WTC11 (cell line): ENCODE results near the gene ZNF652. TPM values are rescaled to one million over a fixed set of nuclear protein-coding genes. Genes with fewer than 3 reads are reported as not detected.

ENCODE experiments used
- ATAC-seq: fragments of 200-7000 bp; cut with Tn5 transposase; 2 replicates; pipeline ENCODE4 v1.10.0; 2021; ENCODE audit warnings: mild to moderate bottlenecking, moderate library complexity
- CTCF ChIA-PET: fragments of 300-600 bp; sonication (Branson Sonifier 250); formaldehyde crosslinking; loops from one replicate; lab custom pipeline; 2021; ENCODE audit warnings: antibody characterized with exemption; lab: Charles Lee
- POLR2A ChIA-PET: fragments of 350-600 bp; sonication (Branson Sonifier 250); formaldehyde crosslinking; loops from one replicate; lab custom pipeline; 2021; ENCODE audit warnings: antibody characterized with exemption; lab: Charles Lee
- DNase-seq: peaks from one replicate; pipeline ENCODE4 v3.0.0; 2021; ENCODE audit warnings: low spot score
- H3K27ac Mint-ChIP-seq: 2 replicates; pipeline ENCODE4 v1.8.0; 2021; ENCODE audit warnings: mixed read lengths
- H3K27me3 Mint-ChIP-seq: 2 replicates; pipeline ENCODE4 v1.8.0; 2021; ENCODE audit warnings: low read depth, mild to moderate bottlenecking, moderate library complexity, mixed read lengths
- H3K36me3 Mint-ChIP-seq: 2 replicates; pipeline ENCODE4 v1.8.0; 2021; ENCODE audit warnings: mixed read lengths
- H3K4me1 Mint-ChIP-seq: 2 replicates; pipeline ENCODE4 v1.8.0; 2022; ENCODE audit warnings: mixed read lengths
- H3K4me3 Mint-ChIP-seq: 2 replicates; pipeline ENCODE4 v1.8.0; 2021; ENCODE audit warnings: mild to moderate bottlenecking, moderate library complexity, mixed read lengths
- H3K9me3 Mint-ChIP-seq: 2 replicates; pipeline ENCODE4 v1.8.0; 2021; ENCODE audit warnings: mixed read lengths
- CBFB ChIP-seq: sonication (generic); formaldehyde crosslinking; IDR thresholded peaks from 2 replicates; pipeline ENCODE4 v1.8.1; 2022; ENCODE audit warnings: mild to moderate bottlenecking, low read depth, missing genetic modification reagents
- ELF4 ChIP-seq: sonication (generic); formaldehyde crosslinking; IDR thresholded peaks from 2 replicates; pipeline ENCODE4 v1.8.1; 2022; ENCODE audit warnings: low read depth, mild to moderate bottlenecking, moderate library complexity, missing genetic modification reagents
- FOXJ3 ChIP-seq: sonication (generic); formaldehyde crosslinking; IDR thresholded peaks from 2 replicates; pipeline ENCODE4 v1.9.0; 2021; ENCODE audit warnings: missing genetic modification reagents, mild to moderate bottlenecking, borderline replicate concordance
- GABPB1 ChIP-seq: sonication (generic); formaldehyde crosslinking; IDR thresholded peaks from 2 replicates; pipeline ENCODE4 v1.8.1; 2023; ENCODE audit warnings: mild to moderate bottlenecking, missing genetic modification reagents
- GTF2I ChIP-seq: fragments of 250-450 bp; sonication (Bioruptor Pico); conservative IDR thresholded peaks from 2 replicates; pipeline ENCODE4 v1.4.0; 2021; ENCODE audit warnings: mild to moderate bottlenecking
- NR3C1 ChIP-seq: sonication (generic); formaldehyde crosslinking; conservative IDR thresholded peaks from 2 replicates; pipeline ENCODE4 v1.8.1; 2023; ENCODE audit warnings: low read depth, mild to moderate bottlenecking, missing genetic modification reagents
- OVOL2 ChIP-seq: fragments of 250-450 bp; sonication (Bioruptor Pico); IDR thresholded peaks from 2 replicates; pipeline ENCODE4 v1.9.0; 2021; ENCODE audit warnings: mild to moderate bottlenecking, borderline replicate concordance
- SMAD4 ChIP-seq: sonication (generic); formaldehyde crosslinking; IDR thresholded peaks from 2 replicates; pipeline ENCODE4 v1.8.0; 2022; ENCODE audit warnings: mild to moderate bottlenecking, missing genetic modification reagents
- ZNF138 ChIP-seq: sonication (generic); formaldehyde crosslinking; conservative IDR thresholded peaks from 2 replicates; pipeline ENCODE4 v1.8.1; 2022; ENCODE audit warnings: mild to moderate bottlenecking, moderate library complexity, missing genetic modification reagents
- ZNF317 ChIP-seq: sonication (generic); formaldehyde crosslinking; IDR thresholded peaks from 2 replicates; pipeline ENCODE4 v1.8.1; 2023; ENCODE audit warnings: low read depth, mild to moderate bottlenecking, moderate library complexity, missing genetic modification reagents, borderline replicate concordance
- total RNA-seq: library from RNA; stranded (reverse); gene quantifications from 3 replicates; pipeline ENCODE4 v1.2.3, GENCODE V29; 2021
- TF ChIP-seq, protein P1 (sequence below): sonication (generic); formaldehyde crosslinking; IDR thresholded peaks from 2 replicates; pipeline ENCODE4 v1.8.1; 2023; ENCODE audit warnings: mild to moderate bottlenecking, missing genetic modification reagents, moderate library complexity
- TF ChIP-seq, protein P2 (sequence below): fragments of 250-450 bp; sonication (Bioruptor Pico); IDR thresholded peaks from 2 replicates; pipeline ENCODE4 v2.1.2; 2022; ENCODE audit warnings: mild to moderate bottlenecking, moderate library complexity
- TF ChIP-seq, protein P3 (sequence below): fragments of 250-450 bp; sonication (Bioruptor Pico); IDR thresholded peaks from 2 replicates; pipeline ENCODE4 v1.8.0; 2021; ENCODE audit warnings: mild to moderate bottlenecking
- TF ChIP-seq, protein P4 (sequence below): sonication (generic); formaldehyde crosslinking; IDR thresholded peaks from 2 replicates; pipeline ENCODE4 v1.8.0; 2023; ENCODE audit warnings: missing genetic modification reagents, mild to moderate bottlenecking, borderline replicate concordance
- TF ChIP-seq, protein P5 (sequence below): sonication (generic); formaldehyde crosslinking; IDR thresholded peaks from 2 replicates; pipeline ENCODE4 v1.8.0; 2022; ENCODE audit warnings: mild to moderate bottlenecking, missing genetic modification reagents
- TF ChIP-seq, protein P6 (sequence below): sonication (generic); formaldehyde crosslinking; IDR thresholded peaks from 2 replicates; pipeline ENCODE4 v1.8.0; 2022; ENCODE audit warnings: mild to moderate bottlenecking, missing genetic modification reagents

ZNF652 gene
- total RNA-seq, 1 experiment from 2014 or later: 40.8 TPM

DNA sequence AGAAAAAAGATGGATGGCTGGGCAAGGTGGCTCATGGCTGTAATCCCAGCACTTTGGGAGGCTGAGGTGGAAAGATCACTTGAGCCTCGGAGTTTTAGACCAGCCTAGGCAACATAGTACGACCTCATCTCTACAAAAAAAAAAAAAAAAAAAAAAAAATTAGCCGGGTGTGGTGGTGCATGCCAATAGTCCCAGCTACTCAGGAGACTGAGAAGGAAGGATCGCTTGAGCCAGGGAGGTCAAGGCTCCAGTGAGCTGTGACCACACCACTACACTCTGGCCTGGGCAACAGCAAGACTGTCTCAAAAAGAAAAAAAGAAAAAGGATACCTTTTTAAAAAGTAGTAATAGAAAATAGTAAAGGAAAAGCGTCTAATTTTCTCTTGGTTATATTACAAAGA lies 20.7 kb downstream of the ZNF652 start:
- ATAC-seq (no peak), DNase-seq (no peak)
- Mint-ChIP-seq H3K4me3 (no peak overlapping the region), H3K27ac (0 out of 2 replicates have a peak overlapping the region, but pooled peaks have one; percentile 45), H3K9me3 (no peaks in the 10 kb centered on the region), H3K4me1 (peaks cover 19% of the 10 kb centered on the region), H3K27me3 (no peaks in the 10 kb centered on the region), H3K36me3 (no peaks in the 10 kb centered on the region)
- ChIA-PET POLR2A (no interaction called here), CTCF (interaction anchor here (1.0 to 2.0 kb wide), 3 partner anchors 28 to 215 kb away, joined by 6 to 16 read pairs (median 6); no protein-coding TSS in a partner anchor)
- TF ChIP-seq, protein P1, sequence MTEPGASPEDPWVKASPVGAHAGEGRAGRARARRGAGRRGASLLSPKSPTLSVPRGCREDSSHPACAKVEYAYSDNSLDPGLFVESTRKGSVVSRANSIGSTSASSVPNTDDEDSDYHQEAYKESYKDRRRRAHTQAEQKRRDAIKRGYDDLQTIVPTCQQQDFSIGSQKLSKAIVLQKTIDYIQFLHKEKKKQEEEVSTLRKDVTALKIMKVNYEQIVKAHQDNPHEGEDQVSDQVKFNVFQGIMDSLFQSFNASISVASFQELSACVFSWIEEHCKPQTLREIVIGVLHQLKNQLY (CRISPR knock-in tag): no peak
- TF ChIP-seq CBFB (no peak), ZNF317 (CRISPR knock-in tag) (no peak), NR3C1 (no peak), SMAD4 (CRISPR knock-in tag) (no peak), GTF2I (no peak), ZNF138 (CRISPR knock-in tag) (no peak), OVOL2 (CRISPR knock-in tag) (no peak), FOXJ3 (CRISPR knock-in tag) (no peak), ELF4 (CRISPR knock-in tag) (no peak), GABPB1 (no peak)
- TF ChIP-seq, protein P2, sequence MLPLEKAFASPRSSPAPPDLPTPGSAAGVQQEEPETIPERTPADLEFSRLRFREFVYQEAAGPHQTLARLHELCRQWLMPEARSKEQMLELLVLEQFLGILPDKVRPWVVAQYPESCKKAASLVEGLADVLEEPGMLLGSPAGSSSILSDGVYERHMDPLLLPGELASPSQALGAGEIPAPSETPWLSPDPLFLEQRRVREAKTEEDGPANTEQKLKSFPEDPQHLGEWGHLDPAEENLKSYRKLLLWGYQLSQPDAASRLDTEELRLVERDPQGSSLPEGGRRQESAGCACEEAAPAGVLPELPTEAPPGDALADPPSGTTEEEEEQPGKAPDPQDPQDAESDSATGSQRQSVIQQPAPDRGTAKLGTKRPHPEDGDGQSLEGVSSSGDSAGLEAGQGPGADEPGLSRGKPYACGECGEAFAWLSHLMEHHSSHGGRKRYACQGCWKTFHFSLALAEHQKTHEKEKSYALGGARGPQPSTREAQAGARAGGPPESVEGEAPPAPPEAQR (CRISPR knock-in tag): no peak
- TF ChIP-seq, protein P3, sequence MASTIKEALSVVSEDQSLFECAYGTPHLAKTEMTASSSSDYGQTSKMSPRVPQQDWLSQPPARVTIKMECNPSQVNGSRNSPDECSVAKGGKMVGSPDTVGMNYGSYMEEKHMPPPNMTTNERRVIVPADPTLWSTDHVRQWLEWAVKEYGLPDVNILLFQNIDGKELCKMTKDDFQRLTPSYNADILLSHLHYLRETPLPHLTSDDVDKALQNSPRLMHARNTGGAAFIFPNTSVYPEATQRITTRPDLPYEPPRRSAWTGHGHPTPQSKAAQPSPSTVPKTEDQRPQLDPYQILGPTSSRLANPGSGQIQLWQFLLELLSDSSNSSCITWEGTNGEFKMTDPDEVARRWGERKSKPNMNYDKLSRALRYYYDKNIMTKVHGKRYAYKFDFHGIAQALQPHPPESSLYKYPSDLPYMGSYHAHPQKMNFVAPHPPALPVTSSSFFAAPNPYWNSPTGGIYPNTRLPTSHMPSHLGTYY (CRISPR knock-in tag): no peak
- TF ChIP-seq, protein P4, sequence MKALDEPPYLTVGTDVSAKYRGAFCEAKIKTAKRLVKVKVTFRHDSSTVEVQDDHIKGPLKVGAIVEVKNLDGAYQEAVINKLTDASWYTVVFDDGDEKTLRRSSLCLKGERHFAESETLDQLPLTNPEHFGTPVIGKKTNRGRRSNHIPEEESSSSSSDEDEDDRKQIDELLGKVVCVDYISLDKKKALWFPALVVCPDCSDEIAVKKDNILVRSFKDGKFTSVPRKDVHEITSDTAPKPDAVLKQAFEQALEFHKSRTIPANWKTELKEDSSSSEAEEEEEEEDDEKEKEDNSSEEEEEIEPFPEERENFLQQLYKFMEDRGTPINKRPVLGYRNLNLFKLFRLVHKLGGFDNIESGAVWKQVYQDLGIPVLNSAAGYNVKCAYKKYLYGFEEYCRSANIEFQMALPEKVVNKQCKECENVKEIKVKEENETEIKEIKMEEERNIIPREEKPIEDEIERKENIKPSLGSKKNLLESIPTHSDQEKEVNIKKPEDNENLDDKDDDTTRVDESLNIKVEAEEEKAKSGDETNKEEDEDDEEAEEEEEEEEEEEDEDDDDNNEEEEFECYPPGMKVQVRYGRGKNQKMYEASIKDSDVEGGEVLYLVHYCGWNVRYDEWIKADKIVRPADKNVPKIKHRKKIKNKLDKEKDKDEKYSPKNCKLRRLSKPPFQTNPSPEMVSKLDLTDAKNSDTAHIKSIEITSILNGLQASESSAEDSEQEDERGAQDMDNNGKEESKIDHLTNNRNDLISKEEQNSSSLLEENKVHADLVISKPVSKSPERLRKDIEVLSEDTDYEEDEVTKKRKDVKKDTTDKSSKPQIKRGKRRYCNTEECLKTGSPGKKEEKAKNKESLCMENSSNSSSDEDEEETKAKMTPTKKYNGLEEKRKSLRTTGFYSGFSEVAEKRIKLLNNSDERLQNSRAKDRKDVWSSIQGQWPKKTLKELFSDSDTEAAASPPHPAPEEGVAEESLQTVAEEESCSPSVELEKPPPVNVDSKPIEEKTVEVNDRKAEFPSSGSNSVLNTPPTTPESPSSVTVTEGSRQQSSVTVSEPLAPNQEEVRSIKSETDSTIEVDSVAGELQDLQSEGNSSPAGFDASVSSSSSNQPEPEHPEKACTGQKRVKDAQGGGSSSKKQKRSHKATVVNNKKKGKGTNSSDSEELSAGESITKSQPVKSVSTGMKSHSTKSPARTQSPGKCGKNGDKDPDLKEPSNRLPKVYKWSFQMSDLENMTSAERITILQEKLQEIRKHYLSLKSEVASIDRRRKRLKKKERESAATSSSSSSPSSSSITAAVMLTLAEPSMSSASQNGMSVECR: no peak
- TF ChIP-seq, protein P5, sequence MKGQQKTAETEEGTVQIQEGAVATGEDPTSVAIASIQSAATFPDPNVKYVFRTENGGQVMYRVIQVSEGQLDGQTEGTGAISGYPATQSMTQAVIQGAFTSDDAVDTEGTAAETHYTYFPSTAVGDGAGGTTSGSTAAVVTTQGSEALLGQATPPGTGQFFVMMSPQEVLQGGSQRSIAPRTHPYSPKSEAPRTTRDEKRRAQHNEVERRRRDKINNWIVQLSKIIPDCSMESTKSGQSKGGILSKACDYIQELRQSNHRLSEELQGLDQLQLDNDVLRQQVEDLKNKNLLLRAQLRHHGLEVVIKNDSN: no peak
- TF ChIP-seq, protein P6, sequence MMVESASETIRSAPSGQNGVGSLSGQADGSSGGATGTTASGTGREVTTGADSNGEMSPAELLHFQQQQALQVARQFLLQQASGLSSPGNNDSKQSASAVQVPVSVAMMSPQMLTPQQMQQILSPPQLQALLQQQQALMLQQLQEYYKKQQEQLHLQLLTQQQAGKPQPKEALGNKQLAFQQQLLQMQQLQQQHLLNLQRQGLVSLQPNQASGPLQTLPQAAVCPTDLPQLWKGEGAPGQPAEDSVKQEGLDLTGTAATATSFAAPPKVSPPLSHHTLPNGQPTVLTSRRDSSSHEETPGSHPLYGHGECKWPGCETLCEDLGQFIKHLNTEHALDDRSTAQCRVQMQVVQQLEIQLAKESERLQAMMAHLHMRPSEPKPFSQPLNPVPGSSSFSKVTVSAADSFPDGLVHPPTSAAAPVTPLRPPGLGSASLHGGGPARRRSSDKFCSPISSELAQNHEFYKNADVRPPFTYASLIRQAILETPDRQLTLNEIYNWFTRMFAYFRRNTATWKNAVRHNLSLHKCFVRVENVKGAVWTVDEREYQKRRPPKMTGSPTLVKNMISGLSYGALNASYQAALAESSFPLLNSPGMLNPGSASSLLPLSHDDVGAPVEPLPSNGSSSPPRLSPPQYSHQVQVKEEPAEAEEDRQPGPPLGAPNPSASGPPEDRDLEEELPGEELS (CRISPR knock-in tag): no peak
